ENCODE data around the gene UFD1. TPM values are rescaled to one million over a fixed set of nuclear protein-coding genes. Genes with fewer than 3 reads are reported as not detected.

Gene UFD1
- total and polyA plus RNA-seq, 9 of the 15 experiments (the other 6 are each of a cell fraction or from before 2014, with no cell fraction given): 238 to 645 (median 363) TPM

- TF ChIP-seq FOXJ3 (CRISPR knock-in tag; IDR thresholded peaks at IDR 0.05): no peak
- TF ChIP-seq MEF2A (IDR thresholded peaks at IDR 0.05; ENCODE audit: control insufficient read depth, low read depth, low read length): no peak
- no peak for TF ChIP-seq E2F4 (CRISPR knock-in tag; IDR thresholded peaks at IDR 0.05; ENCODE audit: low read depth)
- no peak for TF ChIP-seq ZMIZ1 (IDR thresholded peaks at IDR 0.05; ENCODE audit: low read depth in 2 of 2, low read length in 2 of 2)
- no peak for TF ChIP-seq CHCHD3 (CRISPR knock-in tag; IDR thresholded peaks at IDR 0.05)
- TF ChIP-seq POLR3G (IDR thresholded peaks at IDR 0.05; ENCODE audit: extremely low read depth, insufficient read length, insufficient replicate concordance): no peak
- TF ChIP-seq ETS2 (tag; IDR thresholded peaks at IDR 0.05; ENCODE audit: borderline replicate concordance, poor library complexity, severe bottlenecking): no peak
- TF ChIP-seq TFAP4 (CRISPR knock-in tag; IDR thresholded peaks at IDR 0.05; ENCODE audit: borderline replicate concordance): no peak
- TF ChIP-seq, protein P1, sequence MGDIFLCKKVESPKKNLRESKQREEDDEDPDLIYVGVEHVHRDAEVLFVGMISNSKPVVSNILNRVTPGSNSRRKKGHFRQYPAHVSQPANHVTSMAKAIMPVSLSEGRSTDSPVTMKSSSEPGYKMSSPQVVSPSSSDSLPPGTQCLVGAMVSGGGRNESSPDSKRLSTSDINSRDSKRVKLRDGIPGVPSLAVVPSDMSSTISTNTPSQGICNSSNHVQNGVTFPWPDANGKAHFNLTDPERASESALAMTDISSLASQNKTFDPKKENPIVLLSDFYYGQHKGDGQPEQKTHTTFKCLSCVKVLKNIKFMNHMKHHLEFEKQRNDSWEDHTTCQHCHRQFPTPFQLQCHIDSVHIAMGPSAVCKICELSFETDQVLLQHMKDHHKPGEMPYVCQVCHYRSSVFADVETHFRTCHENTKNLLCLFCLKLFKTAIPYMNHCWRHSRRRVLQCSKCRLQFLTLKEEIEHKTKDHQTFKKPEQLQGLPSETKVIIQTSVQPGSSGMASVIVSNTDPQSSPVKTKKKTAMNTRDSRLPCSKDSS (IDR thresholded peaks at IDR 0.05; ENCODE audit: low read depth, partially characterized antibody): no peak
- TF ChIP-seq ZNF212 (CRISPR knock-in tag; IDR thresholded peaks at IDR 0.05): 0 out of 2 replicates have a peak, but pooled peaks have one; percentile 3
- TF ChIP-seq KDM4B (IDR thresholded peaks at IDR 0.05; ENCODE audit: borderline replicate concordance in 2 of 2, low read depth in 1 of 2): no peak
- no peak for TF ChIP-seq CEBPZ (IDR thresholded peaks at IDR 0.05; ENCODE audit: borderline replicate concordance, low read depth, low read length)
- TF ChIP-seq HDAC3 (IDR thresholded peaks at IDR 0.05; ENCODE audit: borderline replicate concordance, partially characterized antibody): no peak
- no peak for TF ChIP-seq RCOR1 (IDR thresholded peaks at IDR 0.05; ENCODE audit: borderline replicate concordance in 1 of 2, low read depth in 2 of 2, low read length in 2 of 2)
Measured at GRCh38 chr22:19478045-19478900, 720 bp downstream of the UFD1 start (continued).
